K562 (cell line): ENCODE measurements around the gene RNASEH2C. TPM values are rescaled to one million over a fixed set of nuclear protein-coding genes. Genes with fewer than 3 reads are reported as not detected.

Experiments used
- CBX2 ChIP-seq: fragments of 200-600 bp; sonication (generic); IDR thresholded peaks from one replicate; pipeline ENCODE4 v1.6.1; 2012; ENCODE audit warnings: mild to moderate bottlenecking, low read length, inconsistent platforms; ENCODE audit not compliant: insufficient read depth, poor library complexity, severe bottlenecking
- EP300 ChIP-seq: IDR thresholded peaks from 2 replicates; pipeline ENCODE4 v1.6.1; 2012; ENCODE audit warnings: low read length, improper control_type of control experiment
- JUN ChIP-seq, 2 experiments: sonication (generic) in 1 of 2; formaldehyde crosslinking in 1 of 2; IDR thresholded peaks; 2 replicates each; pipeline versions ENCODE4 v1.6.1 to v1.8.0; 2012 to 2022; ENCODE audit warnings: borderline replicate concordance in 2 of 2, mild to moderate bottlenecking in 2 of 2, improper control_type of control experiment in 1 of 2, low read depth in 1 of 2, low read length in 1 of 2, missing genetic modification reagents in 1 of 2
- NELFE ChIP-seq: IDR thresholded peaks from 2 replicates; pipeline ENCODE4 v1.6.1; 2011; ENCODE audit warnings: mild to moderate bottlenecking; ENCODE audit not compliant: insufficient read depth, insufficient read length
- PPARD ChIP-seq: fragments of 250-450 bp; sonication (Bioruptor Pico); IDR thresholded peaks from 2 replicates; pipeline ENCODE4 v1.8.0; 2022; ENCODE audit warnings: inconsistent platforms, mild to moderate bottlenecking, moderate library complexity
- PRPF4 ChIP-seq: fragments of 200-400 bp; formaldehyde crosslinking; IDR thresholded peaks from one replicate; pipeline ENCODE4 v1.6.1; 2017; ENCODE audit warnings: low read length, low read depth, mild to moderate bottlenecking; ENCODE audit not compliant: insufficient read depth, poor library complexity, severe bottlenecking
- RCOR1 ChIP-seq, 2 experiments: IDR thresholded peaks; 2 replicates each; pipeline ENCODE4 v1.6.1; 2012; ENCODE audit warnings: low read depth in 2 of 2, low read length in 2 of 2, borderline replicate concordance in 1 of 2, improper control_type of control experiment in 1 of 2
- SMAD4 ChIP-seq: fragments of 250-450 bp; sonication (Bioruptor Pico); conservative IDR thresholded peaks from 2 replicates; pipeline ENCODE4 v1.8.0; 2021; ENCODE audit warnings: inconsistent platforms, mild to moderate bottlenecking, moderate library complexity
- SRF ChIP-seq, 2 experiments: fragments of 250-450, 450-650 bp in 1 of 2; sonication (Bioruptor Pico) in 1 of 2; sonication (generic) in 1 of 2; formaldehyde crosslinking; IDR thresholded peaks; 2 replicates each; pipeline versions ENCODE4 v1.5.0 to v1.5.1; 2020 to 2022; ENCODE audit warnings: mild to moderate bottlenecking in 1 of 2, missing genetic modification reagents in 1 of 2
- ZBTB49 ChIP-seq: sonication (generic); formaldehyde crosslinking; IDR thresholded peaks from 2 replicates; pipeline ENCODE4 v1.8.0; 2022; ENCODE audit warnings: missing genetic modification reagents, mild to moderate bottlenecking, borderline replicate concordance
- ZBTB9 ChIP-seq: fragments of 450-650 bp; formaldehyde crosslinking; IDR thresholded peaks from 2 replicates; pipeline ENCODE4 v1.4.0; 2020; ENCODE audit warnings: mild to moderate bottlenecking, moderate library complexity
- ZNF121 ChIP-seq: sonication (generic); formaldehyde crosslinking; conservative IDR thresholded peaks from 2 replicates; pipeline ENCODE4 v1.8.0; 2022; ENCODE audit warnings: missing genetic modification reagents
- ZNF140 ChIP-seq: fragments of 250-450 bp; sonication (Bioruptor Pico); IDR thresholded peaks from 2 replicates; pipeline ENCODE4 v1.8.0; 2021; ENCODE audit warnings: moderate library complexity, mild to moderate bottlenecking, inconsistent platforms
- polyA plus RNA-seq, 8 experiments: library from polyadenylated mRNA; depleted of rRNA in 4 of 8; stranded (reverse) in 5 of 8; unstranded in 3 of 8; fragments of >200 nt; fragmentation: Nextera tagmentation in 2 of 8; fragmentation: Illumina TruSeq in 1 of 8; extraction: Ambion mirVana in 2 of 8; extraction: Trizol in 1 of 8; gene quantifications; 2 replicates each; pipeline versions ENCODE4 v1.2.1 to v1.2.3, GENCODE V29; 2011 to 2014; ENCODE audit warnings: inconsistent platforms in 1 of 8, missing spikeins in 1 of 8
- total RNA-seq, 7 experiments: library from RNA; depleted of rRNA in 6 of 7; stranded (reverse); fragments of >200 nt in 6 of 7; fragmentation: Illumina TruSeq in 2 of 7; extraction: Trizol in 2 of 7; gene quantifications; 2 replicates each; pipeline versions ENCODE4 v1.2.1 to v1.2.3, GENCODE V29; 2011 to 2021; ENCODE audit warnings: low replicate concordance in 1 of 7
- TF ChIP-seq, protein P1 (sequence below): sonication (generic); formaldehyde crosslinking; IDR thresholded peaks from 2 replicates; pipeline ENCODE4 v1.8.0; 2022; ENCODE audit warnings: mild to moderate bottlenecking, missing genetic modification reagents
- TF ChIP-seq, protein P2 (sequence below): fragments of 150-350 bp; IDR thresholded peaks from 2 replicates; pipeline ENCODE4 v1.6.1; 2014; ENCODE audit warnings: low read depth, mild to moderate bottlenecking, low read length, borderline replicate concordance

The RNASEH2C gene
- total and polyA plus RNA-seq, 9 of the 15 experiments (the other 6 are each of a cell fraction or from before 2014, with no cell fraction given) = 5.4 to 78.2 (median 15.6) TPM

DNA sequence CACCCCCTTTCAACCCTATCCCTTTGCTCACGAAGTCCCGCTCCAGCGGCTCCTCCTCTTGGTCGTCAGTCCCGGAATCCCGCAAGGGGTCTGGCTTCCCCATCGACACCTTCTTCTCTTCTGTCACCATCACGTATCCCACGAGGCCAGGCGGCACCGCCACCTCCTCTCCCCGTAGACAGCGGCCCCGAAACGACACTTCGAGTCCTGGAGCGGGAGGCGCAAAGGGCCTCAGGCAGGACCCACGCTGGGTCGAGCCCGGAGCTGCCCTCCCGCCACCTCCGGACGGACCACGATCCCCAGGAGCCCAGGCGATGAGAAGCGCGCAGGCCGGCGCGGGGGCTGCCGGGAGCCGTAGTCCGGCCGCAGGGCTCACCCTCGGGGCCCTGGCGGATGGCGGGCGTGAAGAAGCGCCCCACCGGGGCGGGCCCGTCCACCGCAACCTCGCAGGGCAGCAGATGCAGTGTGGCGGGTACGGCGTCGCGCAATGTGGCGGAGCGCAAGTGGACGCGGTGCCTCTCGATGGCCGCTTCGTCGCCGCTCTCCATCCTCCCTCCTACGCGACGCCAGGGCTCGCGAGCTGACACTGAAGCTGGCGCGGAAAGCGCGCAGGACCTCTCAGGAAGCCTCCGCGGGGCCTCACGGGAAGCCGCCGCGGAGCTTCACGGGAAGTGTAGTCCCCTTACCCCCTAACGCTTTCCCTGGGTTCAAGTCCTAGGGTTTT is at the start of gene RNASEH2C (continued):
- TF ChIP-seq, protein P1, sequence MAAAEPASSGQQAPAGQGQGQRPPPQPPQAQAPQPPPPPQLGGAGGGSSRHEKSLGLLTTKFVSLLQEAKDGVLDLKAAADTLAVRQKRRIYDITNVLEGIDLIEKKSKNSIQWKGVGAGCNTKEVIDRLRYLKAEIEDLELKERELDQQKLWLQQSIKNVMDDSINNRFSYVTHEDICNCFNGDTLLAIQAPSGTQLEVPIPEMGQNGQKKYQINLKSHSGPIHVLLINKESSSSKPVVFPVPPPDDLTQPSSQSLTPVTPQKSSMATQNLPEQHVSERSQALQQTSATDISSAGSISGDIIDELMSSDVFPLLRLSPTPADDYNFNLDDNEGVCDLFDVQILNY = no peak
- TF ChIP-seq ZBTB49 (CRISPR knock-in tag) = no peak
- no peak for TF ChIP-seq EP300
- no peak for TF ChIP-seq PRPF4
- TF ChIP-seq SRF (CRISPR knock-in tag; IDR thresholded peaks at IDR 0.05) = no peak
- TF ChIP-seq RCOR1 (IDR thresholded peaks at IDR 0.05; ENCODE audit: borderline replicate concordance in 1 of 2, low read depth in 2 of 2, low read length in 2 of 2) = no peak
- peak; percentile 65 for TF ChIP-seq SMAD4 (CRISPR knock-in tag)
- TF ChIP-seq, protein P2, sequence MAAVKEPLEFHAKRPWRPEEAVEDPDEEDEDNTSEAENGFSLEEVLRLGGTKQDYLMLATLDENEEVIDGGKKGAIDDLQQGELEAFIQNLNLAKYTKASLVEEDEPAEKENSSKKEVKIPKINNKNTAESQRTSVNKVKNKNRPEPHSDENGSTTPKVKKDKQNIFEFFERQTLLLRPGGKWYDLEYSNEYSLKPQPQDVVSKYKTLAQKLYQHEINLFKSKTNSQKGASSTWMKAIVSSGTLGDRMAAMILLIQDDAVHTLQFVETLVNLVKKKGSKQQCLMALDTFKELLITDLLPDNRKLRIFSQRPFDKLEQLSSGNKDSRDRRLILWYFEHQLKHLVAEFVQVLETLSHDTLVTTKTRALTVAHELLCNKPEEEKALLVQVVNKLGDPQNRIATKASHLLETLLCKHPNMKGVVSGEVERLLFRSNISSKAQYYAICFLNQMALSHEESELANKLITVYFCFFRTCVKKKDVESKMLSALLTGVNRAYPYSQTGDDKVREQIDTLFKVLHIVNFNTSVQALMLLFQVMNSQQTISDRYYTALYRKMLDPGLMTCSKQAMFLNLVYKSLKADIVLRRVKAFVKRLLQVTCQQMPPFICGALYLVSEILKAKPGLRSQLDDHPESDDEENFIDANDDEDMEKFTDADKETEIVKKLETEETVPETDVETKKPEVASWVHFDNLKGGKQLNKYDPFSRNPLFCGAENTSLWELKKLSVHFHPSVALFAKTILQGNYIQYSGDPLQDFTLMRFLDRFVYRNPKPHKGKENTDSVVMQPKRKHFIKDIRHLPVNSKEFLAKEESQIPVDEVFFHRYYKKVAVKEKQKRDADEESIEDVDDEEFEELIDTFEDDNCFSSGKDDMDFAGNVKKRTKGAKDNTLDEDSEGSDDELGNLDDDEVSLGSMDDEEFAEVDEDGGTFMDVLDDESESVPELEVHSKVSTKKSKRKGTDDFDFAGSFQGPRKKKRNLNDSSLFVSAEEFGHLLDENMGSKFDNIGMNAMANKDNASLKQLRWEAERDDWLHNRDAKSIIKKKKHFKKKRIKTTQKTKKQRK = no peak
- TF ChIP-seq NELFE = no peak
- TF ChIP-seq PPARD = no peak
- no peak for TF ChIP-seq ZNF140 (CRISPR knock-in tag)
- TF ChIP-seq ZNF121 (CRISPR knock-in tag) = no peak
- peak; percentile 67; the same call in 1 of the 2 replicates for TF ChIP-seq ZBTB9 (CRISPR knock-in tag)
- no peak for TF ChIP-seq JUN (IDR thresholded peaks at IDR 0.05; ENCODE audit: borderline replicate concordance, low read depth, low read length)
- no peak; the same call in 1 of the 2 replicates for TF ChIP-seq JUN (CRISPR knock-in tag; IDR thresholded peaks at IDR 0.05; ENCODE audit: borderline replicate concordance)
- no peak for TF ChIP-seq CBX2
